HG03442 (cell line): ENCODE data around the gene TMEM119.

Experiments
- ATAC-seq: cut with Tn5 transposase; IDR thresholded peaks from one replicate; pipeline ENCODE4 v1.9.1; 2021; ENCODE audit warnings: mild to moderate bottlenecking, moderate library complexity; ENCODE audit not compliant: unreplicated experiment

The TMEM119 gene

DNA sequence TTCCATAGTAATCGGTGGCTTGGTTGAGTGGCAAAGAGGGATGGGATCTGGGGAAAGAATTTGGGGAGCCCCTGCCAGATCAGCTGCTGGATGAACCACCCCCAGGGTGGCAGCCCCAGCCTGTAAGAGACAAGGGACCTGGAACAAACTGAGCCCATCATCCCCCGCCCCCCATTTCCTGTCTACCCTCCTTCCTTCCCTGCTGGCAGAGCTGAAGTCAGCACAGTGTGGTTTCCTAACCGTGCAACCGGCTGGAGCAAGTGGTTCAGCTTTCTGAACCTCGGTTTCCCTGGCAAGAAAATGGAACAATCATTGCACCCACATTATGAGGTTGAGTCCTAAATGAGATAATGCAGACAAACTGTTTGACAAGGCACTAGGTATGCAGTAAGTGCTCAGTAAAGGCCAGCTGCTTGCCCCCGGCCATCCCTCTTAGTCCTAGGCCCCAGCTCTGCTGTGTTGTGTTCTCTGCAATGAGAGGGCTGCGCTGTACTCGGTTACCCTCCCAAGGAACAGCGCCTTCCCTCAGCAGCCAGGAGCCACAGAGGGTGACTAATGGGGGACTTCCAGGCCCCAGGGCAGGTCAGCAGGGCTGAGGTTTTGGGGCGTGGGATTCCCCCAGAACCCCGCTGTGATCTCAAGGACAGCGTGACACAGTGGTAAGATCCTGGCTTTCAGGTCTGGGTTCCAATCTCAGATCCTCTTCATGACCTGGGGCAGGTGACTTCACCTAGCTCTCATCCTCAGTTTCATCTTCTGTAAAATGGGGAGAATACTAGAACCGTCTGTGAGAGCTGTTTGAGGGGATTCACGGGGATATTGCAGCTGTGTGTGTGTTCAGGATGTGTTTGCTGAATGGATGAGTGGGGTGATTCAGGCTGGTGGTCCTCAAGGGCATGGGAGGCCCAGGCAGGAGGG is 19.3 kb upstream of the TMEM119 start:
- ATAC-seq = peak; percentile 86

- no peak for ATAC-seq
Measured at GRCh38 chr12:108616359-108616758, 18.5 kb upstream of the TMEM119 start.

DNA sequence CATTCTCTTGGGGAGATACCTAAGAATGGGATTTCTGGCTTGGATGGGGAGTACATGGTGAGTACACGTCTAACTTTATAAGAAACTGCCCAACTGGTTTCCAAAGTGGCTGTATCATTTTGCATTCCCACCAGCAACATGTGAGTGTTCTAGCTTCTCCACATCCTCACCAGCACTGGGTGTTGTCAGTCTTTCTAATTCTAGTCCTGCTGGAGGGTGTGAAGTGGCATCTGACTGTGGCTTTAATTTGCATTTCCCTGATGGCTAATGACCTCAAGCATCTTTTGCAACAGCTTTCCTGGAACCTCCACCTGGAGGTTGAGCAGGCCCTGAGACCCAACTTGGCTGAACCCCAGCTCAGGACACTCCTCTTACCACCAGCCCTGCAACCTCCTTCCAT is 18.0 kb upstream of the TMEM119 start:
- no peak for ATAC-seq

DNA sequence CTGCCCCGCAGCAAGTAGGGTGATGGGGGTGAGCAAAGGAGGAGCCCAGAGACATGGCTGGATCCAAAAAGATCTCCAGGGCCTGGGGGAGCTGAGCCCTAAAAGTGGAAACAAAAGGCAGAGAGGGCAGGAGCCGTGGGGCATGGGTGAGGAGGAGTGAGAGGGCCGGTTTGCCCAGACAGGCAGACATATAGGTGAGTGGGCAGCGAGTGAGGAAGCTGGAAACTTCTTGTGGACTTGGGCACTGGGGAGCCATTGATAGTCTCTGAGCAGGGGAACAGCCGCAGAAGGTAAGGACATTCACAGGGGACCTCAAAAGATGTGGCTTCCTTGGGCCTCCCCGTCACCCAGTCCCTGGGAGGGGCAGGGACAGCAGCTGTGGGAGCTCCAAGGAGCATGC is 16.8 kb upstream of the TMEM119 start:
- no peak for ATAC-seq

- no peak for ATAC-seq
Measured at GRCh38 chr12:108614041-108614440, 16.2 kb upstream of the TMEM119 start.

DNA sequence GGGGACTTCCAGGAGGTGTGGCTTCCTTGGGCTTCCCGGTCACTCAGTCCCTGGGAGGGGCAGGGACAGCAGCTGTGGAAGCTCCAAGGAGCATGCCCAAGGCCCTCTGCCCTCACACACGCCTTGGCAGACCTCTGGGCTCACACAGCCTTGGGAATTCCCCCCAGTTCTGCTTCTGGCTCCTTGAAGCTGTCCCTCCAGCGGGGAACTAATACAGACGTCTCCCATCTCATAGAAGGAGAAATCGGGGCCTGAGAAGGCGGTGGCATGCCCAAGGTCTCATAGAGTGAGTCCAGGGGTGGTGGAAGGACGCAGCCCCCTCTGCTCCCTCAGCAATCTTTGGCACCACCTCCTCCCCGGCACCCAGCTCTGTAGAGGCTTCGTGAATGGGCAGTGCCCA is 15.7 kb upstream of the TMEM119 start:
- no peak for ATAC-seq

DNA sequence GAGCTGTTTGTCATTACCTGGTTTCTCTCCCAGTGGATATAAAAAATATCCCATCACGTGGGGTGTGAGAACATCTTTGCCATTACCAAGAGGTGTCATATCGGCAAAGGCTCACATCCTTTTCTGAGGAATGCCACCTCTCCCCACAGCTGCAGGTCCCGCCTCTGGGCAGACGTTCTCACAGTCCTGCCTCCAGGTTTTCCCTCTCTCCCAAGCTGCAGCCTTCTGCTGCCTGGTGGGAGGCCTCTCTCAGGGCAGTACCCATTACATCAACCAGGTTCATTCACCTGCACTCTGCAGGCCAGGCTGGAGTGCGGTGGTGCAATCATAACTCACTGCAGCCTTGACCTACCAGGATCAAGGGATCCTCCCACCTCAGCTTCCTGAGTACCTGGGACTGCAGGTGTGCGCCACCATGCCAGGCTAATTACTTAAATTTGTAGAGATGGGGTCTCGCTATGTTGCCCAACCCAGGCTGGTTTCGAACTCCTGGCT is 15.0 kb upstream of the TMEM119 start:
- ATAC-seq = no peak

GRCh38 chr12:108611884-108612415 is 14.1 kb upstream of the TMEM119 start:
- ATAC-seq = no peak

- ATAC-seq = no peak
Measured at GRCh38 chr12:108610856-108611605, 13.1 kb upstream of the TMEM119 start.

DNA sequence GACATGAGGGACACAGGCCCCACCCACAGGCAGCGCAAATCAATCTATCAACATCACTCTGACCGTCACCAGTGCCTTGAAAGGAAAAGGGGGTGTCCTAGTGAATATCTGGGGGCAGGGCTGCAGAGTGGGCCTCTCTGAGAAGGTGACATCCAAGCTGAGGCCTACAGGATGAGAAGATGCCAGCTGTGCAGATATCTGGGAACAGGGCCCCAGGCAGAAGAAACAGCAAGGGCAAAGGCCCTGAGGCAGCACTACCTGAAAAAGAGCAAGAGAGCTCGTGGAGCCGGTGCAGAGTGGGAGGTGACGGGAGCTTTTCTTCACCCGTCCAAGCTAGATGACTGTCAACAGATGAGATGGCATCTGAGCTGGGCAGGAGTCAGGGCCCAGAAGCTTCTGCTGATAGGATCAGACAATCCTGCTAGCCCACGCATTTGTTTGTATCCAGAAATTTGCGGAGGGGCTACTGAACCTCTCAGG is 12.5 kb upstream of the TMEM119 start:
- no peak for ATAC-seq

- ATAC-seq = no peak
Measured at GRCh38 chr12:108609537-108610335, 11.9 kb upstream of the TMEM119 start.

GRCh38 chr12:108608616-108609015 is 10.7 kb upstream of the TMEM119 start:
- ATAC-seq = no peak

- no peak for ATAC-seq
Measured at GRCh38 chr12:108607981-108608600, 10.2 kb upstream of the TMEM119 start.

GRCh38 chr12:108606492-108606891 is 8.6 kb upstream of the TMEM119 start:
- ATAC-seq = no peak

- no peak for ATAC-seq
Measured at GRCh38 chr12:108605690-108606406, 8.0 kb upstream of the TMEM119 start.

DNA sequence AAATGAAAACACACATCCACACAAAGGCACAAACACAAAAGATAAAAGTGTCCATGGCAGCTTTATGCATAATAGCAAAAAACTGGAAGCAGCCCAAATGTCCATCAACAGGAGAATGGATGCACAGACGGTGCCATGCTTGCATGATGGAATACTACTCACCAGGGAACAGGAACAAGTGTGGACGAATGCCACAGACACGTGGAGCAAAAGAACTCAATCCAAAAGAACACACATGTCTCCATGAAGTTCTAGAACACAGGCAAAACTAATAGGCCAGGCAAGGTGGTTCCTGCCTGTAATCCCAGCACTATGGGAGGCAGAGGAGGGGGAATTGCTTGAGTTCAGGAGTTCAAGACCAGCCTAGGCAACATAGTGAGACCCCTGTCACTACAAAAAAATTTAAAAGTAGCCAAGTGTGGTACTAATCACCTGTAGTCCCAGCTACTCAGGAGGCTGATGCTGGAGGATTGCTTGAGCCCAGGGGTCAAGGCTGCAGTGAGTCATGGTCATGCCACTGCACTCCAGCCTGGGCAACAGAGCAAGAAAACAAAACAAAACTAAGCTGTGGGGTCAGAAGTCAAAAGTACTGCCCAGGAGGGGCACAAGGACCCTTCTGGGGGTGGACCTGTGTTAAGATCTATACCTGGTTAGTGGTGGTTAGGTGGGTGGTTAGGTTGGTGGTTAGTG is 7.3 kb upstream of the TMEM119 start:
- ATAC-seq = no peak

DNA sequence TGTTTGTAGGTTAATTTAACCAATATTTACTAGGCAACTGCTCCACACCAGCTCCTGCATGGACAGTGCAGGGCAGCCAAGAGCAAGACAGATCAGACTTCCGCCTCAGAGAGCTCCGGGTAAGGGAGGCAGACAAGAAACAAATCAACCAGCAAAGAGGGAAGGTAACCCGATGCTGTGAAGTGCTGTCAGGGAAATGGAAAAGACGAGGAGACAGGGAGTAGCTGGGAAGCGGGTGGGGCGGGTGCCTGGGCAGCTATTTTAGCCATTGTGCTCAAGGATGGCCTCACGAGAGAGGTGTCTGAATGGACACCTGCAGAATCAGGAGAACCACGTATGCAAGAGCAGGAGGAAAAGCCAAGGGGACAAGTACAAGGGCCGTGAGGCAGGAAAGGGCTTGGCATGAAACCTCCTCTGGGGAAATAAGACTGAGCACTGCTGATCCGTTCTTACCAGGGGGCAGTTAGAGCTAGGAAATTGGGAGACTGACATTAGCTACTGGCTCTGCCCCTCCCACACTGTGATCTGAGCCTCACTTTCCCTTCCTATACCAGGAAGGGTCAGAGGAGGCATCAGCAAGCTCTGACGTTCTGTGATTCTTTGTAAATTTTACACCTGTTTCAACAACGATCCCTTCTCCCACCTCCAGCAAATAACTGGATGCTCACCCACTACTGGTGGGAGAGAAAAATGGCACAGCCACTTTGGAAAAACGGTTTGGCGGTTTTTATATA is 6.5 kb upstream of the TMEM119 start:
- no peak for ATAC-seq

DNA sequence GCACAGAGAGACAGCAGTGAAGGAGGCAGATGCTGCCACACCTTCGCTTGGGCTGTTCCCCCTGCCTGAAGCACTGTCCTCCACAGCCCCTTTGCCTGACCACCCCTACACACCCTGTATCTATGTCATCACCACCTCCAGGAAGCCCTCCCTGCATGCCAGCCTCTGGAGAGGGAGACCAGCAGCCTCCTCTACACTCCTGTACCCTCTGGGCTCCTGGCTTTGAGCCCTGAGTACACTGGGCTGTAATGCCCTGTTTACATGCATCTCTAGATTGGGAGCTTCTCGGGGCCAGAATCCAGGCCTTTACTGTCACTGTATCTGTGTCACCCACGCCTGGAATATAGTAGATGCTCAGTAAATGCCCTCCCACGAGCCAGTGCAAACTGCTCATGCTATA is 5.9 kb upstream of the TMEM119 start:
- ATAC-seq = no peak
